Gastrocnemius medialis (tissue), 4 donors: Measurements from ENCODE around the gene SUFU. TPM values are rescaled to one million over a fixed set of nuclear protein-coding genes. Genes with fewer than 3 reads are reported as not detected.

ENCODE experiments used
- ATAC-seq, 2 donors: fragments of 150-250 bp; one replicate each; pipeline ENCODE4 v1.9.1; 2016
- DNase-seq, 2 donors: peaks; one replicate each; pipeline ENCODE4 v3.0.0-alpha.2; 2019
- H3K27ac ChIP-seq, 4 donors: fragments of 200-600 bp; sonication (generic); 1 replicate in 1 of 4; 2 replicates in 3 of 4; pipeline ENCODE4 v1.5.1; 2016 to 2018; ENCODE audit warnings: mild to moderate bottlenecking in 2 of 4, moderate library complexity in 1 of 4
- H3K27me3 ChIP-seq, 3 donors: fragments of 200-600 bp; sonication (generic) in 2 of 3; 1 replicate in 1 of 3; 2 replicates in 2 of 3; pipeline versions ENCODE4 v1.5.1 to v1.6.0; 2016 to 2019; ENCODE audit warnings: mild to moderate bottlenecking in 1 of 3, moderate library complexity in 1 of 3
- H3K36me3 ChIP-seq, 2 donors: fragments of 200-600 bp; sonication (generic) in 1 of 2; one replicate each; pipeline ENCODE4 v1.5.1; 2017 to 2018
- H3K4me1 ChIP-seq, 2 donors: fragments of 200-600 bp; sonication (generic) in 1 of 2; one replicate each; pipeline ENCODE4 v1.5.1; 2016 to 2017; ENCODE audit warnings: mild to moderate bottlenecking in 2 of 2
- H3K4me3 ChIP-seq, 4 donors: fragments of 200-600 bp; sonication (generic) in 3 of 4; 1 replicate in 1 of 4; 2 replicates in 3 of 4; pipeline ENCODE4 v1.5.1; 2016 to 2019; ENCODE audit warnings: mild to moderate bottlenecking in 2 of 4
- H3K9me3 ChIP-seq, 3 donors: fragments of 200-600 bp; sonication (generic) in 2 of 3; 1 replicate in 1 of 3; 2 replicates in 2 of 3; pipeline ENCODE4 v1.5.1; 2016 to 2019
- CTCF ChIP-seq, 5 experiments: fragments of 450-650 bp in 3 of 5; fragments of 200-600 bp in 2 of 5; sonication (generic) in 2 of 5; IDR thresholded peaks in 4 of 5; conservative IDR thresholded peaks in 1 of 5; 1 replicate in 4 of 5; 2 replicates in 1 of 5; pipeline ENCODE4 v1.5.1; 2016 to 2019; ENCODE audit warnings: antibody characterized with exemption in 5 of 5, mild to moderate bottlenecking in 3 of 5, moderate library complexity in 3 of 5
- POLR2A ChIP-seq, 2 donors: fragments of 450-650 bp; IDR thresholded peaks; one replicate each; pipeline ENCODE4 v1.6.1; 2017; ENCODE audit warnings: antibody characterized with exemption in 2 of 2, mild to moderate bottlenecking in 2 of 2, moderate library complexity in 2 of 2
- in situ Hi-C, 4 donors: fragments of 200-750 bp; cut with MboI; loops; one replicate each; pipeline versions ENCODE4 v1.15.0 to v1.8.0; 2017; ENCODE audit warnings: low sequenced_read_pairs in 4 of 4
- intact Hi-C: fragments of 100-400 bp; cut with DNase I; formaldehyde crosslinking; loops from one replicate; pipeline ENCODE4 v1.15.1; 2023; ENCODE audit warnings: low total_unique reads
- total RNA-seq, 4 donors: library from RNA; depleted of rRNA; stranded (reverse); fragments of >200 nt; gene quantifications; one replicate each; pipeline versions ENCODE4 v1.1.0 to v1.2.3, GENCODE V29; 2016

SUFU gene
- total RNA-seq, 4 donors from 2014 or later, result 7.3 to 11.8 (median 7.9) TPM

- H3K27me3 ChIP-seq, result no peaks in the 10 kb centered on the region
- peaks cover 0 to 24% of the 10 kb centered on the region in 2 donors for H3K36me3 ChIP-seq
- in situ Hi-C loops (loop anchor here in 2 of 4 donors (5.0 kb wide), 2 partner anchors 80 to 85 kb away; no protein-coding TSS in a partner anchor), intact Hi-C loops (loop anchor here (10.0 kb wide), 2 partner anchors 207 to 267 kb away; partner anchors contain the start of genes ARL3 and SFXN2)
- ATAC-seq, result no peak
- H3K4me3 ChIP-seq, result no peak overlapping the region
- no peaks in the 10 kb centered on the region for H3K9me3 ChIP-seq
- DNase-seq, result no peak
- no peak for TF ChIP-seq CTCF (IDR thresholded peaks at IDR 0.05 in 4 of 5, conservative IDR thresholded peaks at IDR 0.05 in 1 of 5)
- no peak for TF ChIP-seq POLR2A (IDR thresholded peaks at IDR 0.05)
- H3K27ac ChIP-seq, result peak overlapping the region; percentile 15 to 89 (median 49)
- H3K4me1 ChIP-seq, result peaks cover 39 to 53% of the 10 kb centered on the region in 2 donors
Observed at GRCh38 chr10:102507521-102507920, 3.7 kb downstream of the SUFU start.

- ATAC-seq (no peak), DNase-seq (no peak)
- H3K27me3 ChIP-seq, result no peaks in the 10 kb centered on the region
- intact Hi-C loops, result loop anchor here (10.0 kb wide), 2 partner anchors 206 to 266 kb away; partner anchors contain the start of genes ARL3 and SFXN2
- in situ Hi-C loops, result loop anchor here in 2 of 4 donors (5.0 kb wide), 2 partner anchors 79 to 84 kb away; no protein-coding TSS in a partner anchor
- H3K9me3 ChIP-seq, result no peaks in the 10 kb centered on the region
- H3K4me1 ChIP-seq, result peaks cover 33 to 46% of the 10 kb centered on the region in 2 donors
- peak overlapping the region in 1 of 4 donors; percentile 15 for H3K27ac ChIP-seq
- H3K36me3 ChIP-seq, result peaks cover 0 to 32% of the 10 kb centered on the region in 2 donors
- TF ChIP-seq CTCF (IDR thresholded peaks at IDR 0.05 in 4 of 5, conservative IDR thresholded peaks at IDR 0.05 in 1 of 5) (no peak), POLR2A (IDR thresholded peaks at IDR 0.05) (no peak)
- no peak overlapping the region for H3K4me3 ChIP-seq
Observed at GRCh38 chr10:102508506-102508905, 4.7 kb downstream of the SUFU start.

- peaks cover 30 to 45% of the 10 kb centered on the region in 2 donors for H3K4me1 ChIP-seq
- ATAC-seq (no peak), DNase-seq (no peak)
- H3K9me3 ChIP-seq, result no peaks in the 10 kb centered on the region
- TF ChIP-seq POLR2A (IDR thresholded peaks at IDR 0.05), result no peak
- no peak for TF ChIP-seq CTCF (IDR thresholded peaks at IDR 0.05 in 4 of 5, conservative IDR thresholded peaks at IDR 0.05 in 1 of 5)
- H3K27ac ChIP-seq, result peak overlapping the region in 1 of 4 donors; percentile 55
- H3K4me3 ChIP-seq, result no peak overlapping the region
- in situ Hi-C loops, result loop anchor here in 2 of 4 donors (5.0 kb wide), 2 partner anchors 78 to 83 kb away; no protein-coding TSS in a partner anchor
- peaks cover 0 to 32% of the 10 kb centered on the region in 2 donors for H3K36me3 ChIP-seq
- no peaks in the 10 kb centered on the region for H3K27me3 ChIP-seq
- intact Hi-C loops, result loop anchor here (10.0 kb wide), 2 partner anchors 205 to 265 kb away; partner anchors contain the start of genes ARL3 and SFXN2
Observed at GRCh38 chr10:102509387-102509786, 5.6 kb downstream of the SUFU start.

GRCh38 chr10:102511583-102512274 lies 8.0 kb downstream of the SUFU start:
- in situ Hi-C loops, result loop anchor here in 1 of 4 donors (10.0 kb wide), 1 partner anchor 83 kb away; no protein-coding TSS in a partner anchor

More at GRCh38 chr10:102511583-102512274, 8.0 kb downstream of the SUFU start:
- peaks cover 0 to 32% of the 10 kb centered on the region in 2 donors for H3K36me3 ChIP-seq
- TF ChIP-seq CTCF (IDR thresholded peaks at IDR 0.05 in 4 of 5, conservative IDR thresholded peaks at IDR 0.05 in 1 of 5) (no peak), POLR2A (IDR thresholded peaks at IDR 0.05) (no peak)
- no peak overlapping the region for H3K27ac ChIP-seq
- no peaks in the 10 kb centered on the region for H3K9me3 ChIP-seq
- intact Hi-C loops, result no loop called here
- DNase-seq (no peak), ATAC-seq (no peak)
- H3K4me3 ChIP-seq, result no peak overlapping the region
- H3K27me3 ChIP-seq, result no peaks in the 10 kb centered on the region
- peaks cover 19 to 26% of the 10 kb centered on the region in 2 donors for H3K4me1 ChIP-seq
